ENCODE measurements around the gene SMYD3. TPM values are rescaled to one million over a fixed set of nuclear protein-coding genes. Genes with fewer than 3 reads are reported as not detected.

Gene SMYD3
- total and polyA plus RNA-seq, 2 experiments from 2014 or later, result 30.8 to 68.5 TPM

- no peak overlapping the region for H3K4me3 ChIP-seq
- H4K20me1 ChIP-seq (ENCODE audit: insufficient read depth, poor library complexity, severe bottlenecking), result no peaks in the 10 kb centered on the region
- 69% methylated on average over 3 of the region's 3 CpGs for WGBS (ENCODE audit: low lambda C conversion rate, missing lambda C conversion rate)
- no peaks in the 10 kb centered on the region for H3K9me2 ChIP-seq (replicated peaks; ENCODE audit: insufficient read depth)
- peaks cover 21% of the 10 kb centered on the region for H3K4me1 ChIP-seq (ENCODE audit: insufficient read depth)
- no peak for TF ChIP-seq CTCF (IDR thresholded peaks at IDR 0.05; ENCODE audit: poor library complexity)
- no peak for TF ChIP-seq EZH2 (IDR thresholded peaks at IDR 0.05; ENCODE audit: borderline replicate concordance)
- no peak for TF ChIP-seq EZH2phosphoT487 (IDR thresholded peaks at IDR 0.05; ENCODE audit: low read depth, severe bottlenecking, unreplicated experiment)
- H3K27ac ChIP-seq, result peak overlapping the region; percentile 75
- no peak overlapping the region for H2AFZ ChIP-seq
- no peak for DNase-seq (ENCODE audit: low spot score)
- H3K36me3 ChIP-seq (replicated peaks; ENCODE audit: insufficient read depth, low read depth), result no peaks in the 10 kb centered on the region
- H3K9me3 ChIP-seq (ENCODE audit: low read depth), result no peaks in the 10 kb centered on the region
- no peaks in the 10 kb centered on the region for H3K79me2 ChIP-seq
- no peak overlapping the region for H3K4me2 ChIP-seq
- H3K27me3 ChIP-seq, result no peaks in the 10 kb centered on the region
Measured at GRCh38 chr1:245880754-245881403, 626.2 kb downstream of the SMYD3 start.

- Histone ChIP-seq H3K79me2 (no peaks in the 10 kb centered on the region), H3K4me1 (ENCODE audit: insufficient read depth) (peaks cover 35% of the 10 kb centered on the region), H2AFZ (no peak overlapping the region), H3K4me2 (no peak overlapping the region), H3K4me3 (no peak overlapping the region), H3K9me2 (replicated peaks; ENCODE audit: insufficient read depth) (no peaks in the 10 kb centered on the region), H4K20me1 (ENCODE audit: insufficient read depth, poor library complexity, severe bottlenecking) (no peaks in the 10 kb centered on the region), H3K36me3 (replicated peaks; ENCODE audit: insufficient read depth, low read depth) (no peaks in the 10 kb centered on the region), H3K9me3 (ENCODE audit: low read depth) (no peaks in the 10 kb centered on the region), H3K27me3 (no peaks in the 10 kb centered on the region), H3K27ac (peak overlapping the region; percentile 43)
- no peak for DNase-seq (ENCODE audit: low spot score)
- TF ChIP-seq EZH2phosphoT487 (IDR thresholded peaks at IDR 0.05; ENCODE audit: low read depth, severe bottlenecking, unreplicated experiment) (no peak), EZH2 (IDR thresholded peaks at IDR 0.05; ENCODE audit: borderline replicate concordance) (no peak), CTCF (IDR thresholded peaks at IDR 0.05; ENCODE audit: poor library complexity) (no peak)
- 90% methylated on average over 10 of the region's 10 CpGs for WGBS (ENCODE audit: low lambda C conversion rate, missing lambda C conversion rate)
Measured at GRCh38 chr1:245879091-245879490, 628.0 kb downstream of the SMYD3 start.

- Histone ChIP-seq H3K9me3 (ENCODE audit: low read depth) (no peaks in the 10 kb centered on the region), H4K20me1 (ENCODE audit: insufficient read depth, poor library complexity, severe bottlenecking) (no peaks in the 10 kb centered on the region), H3K4me3 (no peak overlapping the region), H3K36me3 (replicated peaks; ENCODE audit: insufficient read depth, low read depth) (no peaks in the 10 kb centered on the region), H3K27me3 (no peaks in the 10 kb centered on the region), H3K4me2 (no peak overlapping the region), H3K79me2 (no peaks in the 10 kb centered on the region), H3K4me1 (ENCODE audit: insufficient read depth) (peaks cover 40% of the 10 kb centered on the region), H3K9me2 (replicated peaks; ENCODE audit: insufficient read depth) (no peaks in the 10 kb centered on the region), H3K27ac (peak overlapping the region; percentile 43), H2AFZ (no peak overlapping the region)
- WGBS (ENCODE audit: low lambda C conversion rate, missing lambda C conversion rate), result 70% methylated on average over 3 of the region's 3 CpGs
- TF ChIP-seq EZH2phosphoT487 (IDR thresholded peaks at IDR 0.05; ENCODE audit: low read depth, severe bottlenecking, unreplicated experiment), result no peak
- TF ChIP-seq CTCF (IDR thresholded peaks at IDR 0.05; ENCODE audit: poor library complexity), result no peak
- no peak for TF ChIP-seq EZH2 (IDR thresholded peaks at IDR 0.05; ENCODE audit: borderline replicate concordance)
- DNase-seq (ENCODE audit: low spot score), result no peak
Measured at GRCh38 chr1:245878585-245878984, 628.5 kb downstream of the SMYD3 start.

Measured in hepatocyte (in vitro differentiated cells).